ENCODE data around the gene CACFD1.
A peak's percentile ranks its signal among the peaks of the same experiment; 100 is the strongest.

The CACFD1 gene

GRCh38 chr9:133505186-133505830 lies 45.5 kb downstream of the CACFD1 start:
- in situ Hi-C loops (cut with HindIII; ENCODE audit: low sequenced_read_pairs): no loop called here
- TF ChIP-seq, protein P1, sequence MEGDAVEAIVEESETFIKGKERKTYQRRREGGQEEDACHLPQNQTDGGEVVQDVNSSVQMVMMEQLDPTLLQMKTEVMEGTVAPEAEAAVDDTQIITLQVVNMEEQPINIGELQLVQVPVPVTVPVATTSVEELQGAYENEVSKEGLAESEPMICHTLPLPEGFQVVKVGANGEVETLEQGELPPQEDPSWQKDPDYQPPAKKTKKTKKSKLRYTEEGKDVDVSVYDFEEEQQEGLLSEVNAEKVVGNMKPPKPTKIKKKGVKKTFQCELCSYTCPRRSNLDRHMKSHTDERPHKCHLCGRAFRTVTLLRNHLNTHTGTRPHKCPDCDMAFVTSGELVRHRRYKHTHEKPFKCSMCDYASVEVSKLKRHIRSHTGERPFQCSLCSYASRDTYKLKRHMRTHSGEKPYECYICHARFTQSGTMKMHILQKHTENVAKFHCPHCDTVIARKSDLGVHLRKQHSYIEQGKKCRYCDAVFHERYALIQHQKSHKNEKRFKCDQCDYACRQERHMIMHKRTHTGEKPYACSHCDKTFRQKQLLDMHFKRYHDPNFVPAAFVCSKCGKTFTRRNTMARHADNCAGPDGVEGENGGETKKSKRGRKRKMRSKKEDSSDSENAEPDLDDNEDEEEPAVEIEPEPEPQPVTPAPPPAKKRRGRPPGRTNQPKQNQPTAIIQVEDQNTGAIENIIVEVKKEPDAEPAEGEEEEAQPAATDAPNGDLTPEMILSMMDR (IDR thresholded peaks at IDR 0.05; ENCODE audit: low read depth, low read length, missing control alignments): no peak
- DNase-seq (ENCODE audit: low read depth): no peak
- no peak overlapping the region for H3K4me3 ChIP-seq (ENCODE audit: low read depth, low read length)

DNA sequence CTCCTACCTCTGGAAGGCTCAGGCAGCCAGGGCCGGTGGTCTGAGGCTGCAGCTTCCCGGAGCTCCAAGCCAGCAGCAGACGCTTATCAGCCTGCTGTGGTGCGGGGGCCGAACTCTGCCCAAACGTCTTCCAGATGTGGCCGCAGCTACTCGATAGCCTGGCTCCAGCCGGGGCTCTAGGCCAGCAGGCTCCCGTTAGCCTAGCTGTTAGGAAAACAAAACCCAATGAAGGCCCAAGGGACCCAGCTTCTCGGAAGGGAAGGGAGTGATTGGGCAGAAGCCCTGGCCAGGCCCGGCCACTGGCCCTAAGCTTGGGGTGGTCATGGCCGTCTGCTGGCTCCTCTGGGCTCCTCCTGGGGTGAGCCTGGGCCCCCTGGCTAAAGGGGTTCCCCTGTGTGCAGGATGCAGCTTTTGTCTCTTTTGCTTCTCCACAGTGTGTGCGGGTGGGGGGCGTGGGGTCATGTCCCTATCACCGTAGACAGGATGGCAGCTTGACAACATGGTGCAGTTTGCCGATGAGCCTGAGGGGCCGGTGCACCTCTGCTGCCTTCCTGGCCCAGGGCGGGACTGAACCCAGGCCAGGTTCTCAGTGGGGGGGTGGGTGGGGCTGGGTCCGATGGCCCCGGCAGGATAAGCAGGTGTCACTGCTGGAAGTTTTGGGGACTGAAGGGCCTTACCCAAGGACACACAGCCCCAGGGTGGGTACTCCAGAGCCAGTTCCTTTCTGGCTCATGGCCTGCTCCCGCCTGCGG lies 46.3 kb downstream of the CACFD1 start:
- DNase-seq (ENCODE audit: low read depth): no peak
- H3K4me3 ChIP-seq (ENCODE audit: low read depth, low read length): no peak overlapping the region
- in situ Hi-C loops (cut with HindIII; ENCODE audit: low sequenced_read_pairs): no loop called here
- TF ChIP-seq, protein P1 (IDR thresholded peaks at IDR 0.05; ENCODE audit: low read depth, low read length, missing control alignments): no peak

GRCh38 chr9:133506653-133507038 lies 46.9 kb downstream of the CACFD1 start:
- H3K4me3 ChIP-seq (ENCODE audit: low read depth, low read length): no peak overlapping the region
- in situ Hi-C loops (cut with HindIII; ENCODE audit: low sequenced_read_pairs): no loop called here
- DNase-seq (ENCODE audit: low read depth): peak; percentile 19
- TF ChIP-seq, protein P1 (IDR thresholded peaks at IDR 0.05; ENCODE audit: low read depth, low read length, missing control alignments): no peak

GRCh38 chr9:133507246-133507965 lies 47.6 kb downstream of the CACFD1 start:
- no peak for DNase-seq (ENCODE audit: low read depth)
- no peak overlapping the region for H3K4me3 ChIP-seq (ENCODE audit: low read depth, low read length)
- in situ Hi-C loops (cut with HindIII; ENCODE audit: low sequenced_read_pairs): no loop called here
- TF ChIP-seq, protein P1 (IDR thresholded peaks at IDR 0.05; ENCODE audit: low read depth, low read length, missing control alignments): no peak

GRCh38 chr9:133508046-133508445 lies 48.3 kb downstream of the CACFD1 start:
- in situ Hi-C loops (cut with HindIII; ENCODE audit: low sequenced_read_pairs): no loop called here
- no peak overlapping the region for H3K4me3 ChIP-seq (ENCODE audit: low read depth, low read length)
- TF ChIP-seq, protein P1 (IDR thresholded peaks at IDR 0.05; ENCODE audit: low read depth, low read length, missing control alignments): no peak
- no peak for DNase-seq (ENCODE audit: low read depth)

DNA sequence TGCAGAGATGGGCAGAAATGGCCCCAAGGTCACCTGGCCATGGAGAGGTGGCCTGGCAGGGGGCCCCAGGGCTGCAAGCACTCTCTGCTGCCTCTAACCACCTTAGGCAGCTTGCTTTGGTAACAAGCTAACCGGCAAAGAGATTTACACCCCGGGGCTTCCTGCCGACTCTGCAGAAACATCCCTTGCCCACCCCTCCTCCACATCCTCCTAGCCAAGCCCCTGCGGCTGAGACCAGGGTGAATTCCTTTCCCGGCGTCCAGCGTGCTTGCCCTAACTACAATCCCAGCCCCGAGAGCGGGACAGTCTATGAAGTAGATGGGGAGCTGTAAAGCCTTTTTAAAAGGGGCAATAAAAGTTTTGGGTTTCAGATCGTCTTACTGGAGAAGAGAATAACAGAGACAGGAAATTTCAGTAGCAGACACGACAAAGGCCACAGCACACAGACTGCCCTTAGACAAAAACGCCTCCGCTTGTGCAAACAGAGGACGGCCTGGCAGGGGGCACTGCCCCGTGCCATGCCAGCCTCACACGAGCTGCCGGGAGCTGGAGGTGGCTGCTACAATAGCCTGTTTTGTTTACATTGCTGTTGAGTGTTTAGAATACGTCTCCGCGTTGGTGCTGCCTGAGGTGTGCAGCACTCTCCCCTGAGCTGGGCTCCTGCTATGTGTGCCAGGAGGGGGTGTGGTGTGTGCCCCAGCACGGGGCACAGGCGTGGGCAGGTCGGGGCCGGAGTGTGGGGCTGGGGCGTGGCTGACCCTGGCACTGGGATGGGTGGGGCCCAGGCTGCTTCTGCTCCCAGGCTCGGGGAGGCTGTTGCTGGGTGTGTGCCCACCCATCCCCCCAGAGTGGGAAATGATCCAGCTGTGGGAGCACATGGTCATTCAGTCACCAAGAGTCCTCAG lies 49.7 kb downstream of the CACFD1 start:
- no peak for DNase-seq (ENCODE audit: low read depth)
- in situ Hi-C loops (cut with HindIII; ENCODE audit: low sequenced_read_pairs): no loop called here
- TF ChIP-seq, protein P1 (IDR thresholded peaks at IDR 0.05; ENCODE audit: low read depth, low read length, missing control alignments): no peak
- no peak overlapping the region for H3K4me3 ChIP-seq (ENCODE audit: low read depth, low read length)
